ENCODE results near the gene FPR1. TPM values are rescaled to one million over a fixed set of nuclear protein-coding genes. Genes with fewer than 3 reads are reported as not detected.
"Not testable (repeated sequence)": the region's sequence is repeated elsewhere in the genome, so short reads cannot be mapped to it uniquely, and the experiment has no call there.

FPR1 gene
- total RNA-seq, 4 donors from 2014 or later, result 1.5 to 4.4 TPM; not detected in 2

DNA sequence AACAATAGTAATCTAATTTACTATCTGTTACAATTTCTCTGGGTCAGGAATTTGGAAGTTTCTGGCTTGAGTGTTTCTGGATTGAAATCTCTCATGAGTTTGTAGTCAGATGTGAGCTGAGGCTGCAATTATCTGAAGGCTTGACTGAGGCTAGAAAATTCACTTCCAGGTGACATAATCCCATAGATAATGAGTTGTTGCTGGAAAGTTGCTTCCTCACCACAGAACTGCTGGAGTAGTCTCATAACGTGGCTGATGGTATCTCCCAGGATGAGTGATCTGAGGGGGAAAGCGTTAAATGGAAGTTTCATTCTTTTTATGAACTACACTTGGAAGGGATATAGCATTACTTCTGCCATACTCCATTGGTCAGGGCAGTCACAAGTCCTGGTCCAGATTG is 28.0 kb upstream of the FPR1 start:
- Histone ChIP-seq H3K4me1 (peaks cover 0 to 6% (median 0%) of the 10 kb centered on the region in 4 donors), H3K9me3 (no peaks in the 10 kb centered on the region), H3K27me3 (no peaks in the 10 kb centered on the region), H3K4me3 (no peak overlapping the region), H3K36me3 (no peaks in the 10 kb centered on the region), H3K27ac (no peak overlapping the region)
- no peak for DNase-seq
- intact Hi-C loops (cut with DNase I; ENCODE audit: low total_unique reads) (loop anchor here (10.0 kb wide), 1 partner anchor 305 kb away; the partner anchor contains the start of gene CEACAM18), in situ Hi-C loops (cut with MboI; ENCODE audit: low pct_ligation_motif_present in 1 of 4, low pct_unique_long_range_greater_than_20kb in 1 of 4, low sequenced_read_pairs in 3 of 4) (loop anchor here in 1 of 4 donors (25.0 kb wide), 1 partner anchor 317 kb away; the partner anchor contains the start of gene SIGLEC8)
- no peak for TF ChIP-seq CTCF (IDR thresholded peaks at IDR 0.05)
- no peak for TF ChIP-seq EP300 (IDR thresholded peaks at IDR 0.05; ENCODE audit: low read depth)
- no peak for TF ChIP-seq POLR2AphosphoS5 (IDR thresholded peaks at IDR 0.05)
- TF ChIP-seq POLR2A (IDR thresholded peaks at IDR 0.05), result no peak
- WGBS, 2 donors (ENCODE audit: low coverage in 1 of 2), result 46% methylated on average over 2 of the region's 2 CpGs; no CpG with 5 or more reads in 1 of the 2 donors

DNA sequence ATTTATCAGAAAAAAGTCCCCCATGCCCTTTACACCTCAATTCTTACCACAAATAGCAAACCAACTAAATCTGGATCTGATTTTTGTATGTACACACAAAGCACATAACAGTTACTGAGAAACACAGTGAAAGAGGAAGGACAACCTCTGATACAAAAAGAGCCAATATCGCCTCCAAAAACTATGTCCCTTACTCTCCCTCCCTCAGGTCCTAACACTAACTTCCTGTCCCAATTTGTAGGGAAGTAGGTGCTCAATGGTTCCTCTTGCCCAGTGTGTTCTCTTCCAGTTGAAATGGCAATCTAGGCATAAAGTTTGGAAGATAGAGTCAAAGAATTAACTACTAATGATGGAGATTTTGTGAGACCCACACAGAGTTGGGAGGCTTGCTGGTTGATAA is 27.5 kb upstream of the FPR1 start:
- H3K4me1 ChIP-seq, result peaks cover 0 to 6% (median 0%) of the 10 kb centered on the region in 4 donors
- H3K36me3 ChIP-seq, result no peaks in the 10 kb centered on the region
- intact Hi-C loops (cut with DNase I; ENCODE audit: low total_unique reads), result loop anchor here (10.0 kb wide), 1 partner anchor 304 kb away; the partner anchor contains the start of gene CEACAM18
- no peaks in the 10 kb centered on the region for H3K27me3 ChIP-seq
- whole genome bisulfite sequencing, 2 donors (ENCODE audit: low coverage in 1 of 2), result 40 to 58% methylated on average over 1 of the region's 1 CpG
- in situ Hi-C loops (cut with MboI; ENCODE audit: low pct_ligation_motif_present in 1 of 4, low pct_unique_long_range_greater_than_20kb in 1 of 4, low sequenced_read_pairs in 3 of 4), result loop anchor here in 1 of 4 donors (25.0 kb wide), 1 partner anchor 317 kb away; the partner anchor contains the start of gene SIGLEC8
- H3K27ac ChIP-seq, result no peak overlapping the region
- H3K4me3 ChIP-seq, result no peak overlapping the region
- no peaks in the 10 kb centered on the region for H3K9me3 ChIP-seq
- no peak for TF ChIP-seq POLR2A (IDR thresholded peaks at IDR 0.05)
- no peak for TF ChIP-seq POLR2AphosphoS5 (IDR thresholded peaks at IDR 0.05)
- no peak for TF ChIP-seq CTCF (IDR thresholded peaks at IDR 0.05)
- TF ChIP-seq EP300 (IDR thresholded peaks at IDR 0.05; ENCODE audit: low read depth), result no peak
- DNase-seq, result no peak

DNA sequence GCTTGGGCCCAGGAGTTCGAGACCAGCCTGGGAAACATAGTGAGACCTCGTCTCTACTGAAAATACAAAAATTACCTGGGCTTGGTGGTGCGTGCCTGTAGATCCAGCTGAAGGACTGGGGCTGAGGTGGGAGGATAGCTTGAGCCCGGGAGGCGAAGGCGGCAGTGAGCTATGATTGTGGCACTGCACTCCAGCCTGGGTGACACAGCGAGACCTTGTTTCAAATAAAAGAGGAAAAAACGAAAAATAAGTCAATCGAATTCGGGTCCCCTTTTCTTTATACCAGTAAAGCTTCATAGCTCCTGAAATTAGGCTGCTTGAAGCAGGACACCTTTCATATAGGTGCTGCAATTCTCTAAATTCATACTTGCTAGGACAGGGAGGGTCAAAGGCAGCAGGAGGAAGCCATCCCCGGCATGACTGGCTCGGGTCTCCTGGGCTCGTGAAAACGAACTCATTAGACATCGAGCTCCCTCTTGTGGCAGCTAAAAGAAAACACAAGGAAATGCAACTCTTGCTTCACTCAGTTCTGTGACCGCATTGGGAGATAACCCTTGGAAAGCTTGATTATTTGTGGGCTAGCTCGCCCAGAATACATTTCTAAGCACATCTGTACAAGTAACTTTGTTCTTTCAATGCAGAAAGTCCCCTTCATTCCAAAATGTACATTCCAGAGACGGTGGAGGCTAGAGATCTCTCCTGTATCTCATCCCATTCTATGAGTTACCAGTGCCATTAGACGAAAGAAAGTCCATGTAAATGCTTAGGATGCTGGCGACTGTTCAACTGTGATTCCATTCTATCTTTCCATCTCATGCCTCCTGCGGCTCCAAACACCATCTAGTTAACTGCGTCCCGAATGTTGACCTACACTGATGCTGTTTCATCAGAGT is 26.1 kb upstream of the FPR1 start:
- Histone ChIP-seq H3K9me3 (no peaks in the 10 kb centered on the region), H3K27ac (no peak overlapping the region), H3K4me1 (peaks cover 0 to 6% (median 0%) of the 10 kb centered on the region in 4 donors), H3K4me3 (no peak overlapping the region), H3K27me3 (no peaks in the 10 kb centered on the region), H3K36me3 (no peaks in the 10 kb centered on the region)
- TF ChIP-seq POLR2A (IDR thresholded peaks at IDR 0.05) (no peak), CTCF (IDR thresholded peaks at IDR 0.05) (peak; percentile 56 to 69 (median 65)), POLR2AphosphoS5 (IDR thresholded peaks at IDR 0.05) (no peak)
- WGBS, 2 donors (ENCODE audit: low coverage in 1 of 2), result 30 to 33% methylated on average over 16 to 23 of the region's 23 CpGs
- in situ Hi-C loops (cut with MboI; ENCODE audit: low pct_ligation_motif_present in 1 of 4, low pct_unique_long_range_greater_than_20kb in 1 of 4, low sequenced_read_pairs in 3 of 4), result loop anchor here in 1 of 4 donors (25.0 kb wide), 1 partner anchor 316 kb away; the partner anchor contains the start of gene SIGLEC8
- DNase-seq, result peak; percentile 56
- intact Hi-C loops (cut with DNase I; ENCODE audit: low total_unique reads), result loop anchor here (10.0 kb wide), 1 partner anchor 303 kb away; the partner anchor contains the start of gene CEACAM18

GRCh38 chr19:51776561-51776960 is 24.9 kb upstream of the FPR1 start:
- intact Hi-C loops (cut with DNase I; ENCODE audit: low total_unique reads) (loop anchor here (10.0 kb wide), 1 partner anchor 302 kb away; the partner anchor contains the start of gene CEACAM18), in situ Hi-C loops (cut with MboI; ENCODE audit: low pct_ligation_motif_present in 1 of 4, low pct_unique_long_range_greater_than_20kb in 1 of 4, low sequenced_read_pairs in 3 of 4) (loop anchor here in 1 of 4 donors (25.0 kb wide), 1 partner anchor 314 kb away; the partner anchor contains the start of gene SIGLEC8)
- H3K9me3 ChIP-seq, H3K4me1 ChIP-seq, H3K27me3 ChIP-seq, H3K36me3 ChIP-seq, H3K4me3 ChIP-seq, DNase-seq, H3K27ac ChIP-seq: not testable (repeated sequence)
- WGBS, 2 donors (ENCODE audit: low coverage in 1 of 2), result 92 to 100% methylated on average over 1 of the region's 1 CpG

All from transverse colon (tissue), 4 donors.